Astrocyte of the cerebellum (primary cell): ENCODE data around the gene PMEPA1.

Source experiments
- DNase-seq: peaks from one replicate; pipeline ENCODE4 v3.0.0-alpha.2; 2011; ENCODE audit warnings: low read depth
- H3K4me3 ChIP-seq: 2 replicates; pipeline ENCODE4 v1.5.1; 2011; ENCODE audit warnings: mild to moderate bottlenecking, low read depth, low read length, moderate library complexity
- CTCF ChIP-seq: IDR thresholded peaks from 2 replicates; pipeline ENCODE4 v1.5.1; 2012; ENCODE audit warnings: low read length, low read depth, moderate library complexity, mild to moderate bottlenecking; ENCODE audit errors: missing control alignments
- in situ Hi-C: cut with HindIII; loops from 2 replicates; pipeline ENCODE4 v1.10.0; 2017; ENCODE audit warnings: low sequenced_read_pairs

Gene PMEPA1

GRCh38 chr20:57702521-57702920 lies 7.3 kb downstream of the PMEPA1 start:
- H3K4me3 ChIP-seq, result no peak overlapping the region
- in situ Hi-C loops, result no loop called here
- no peak for DNase-seq
- no peak for TF ChIP-seq CTCF

- no peak overlapping the region for H3K4me3 ChIP-seq
- in situ Hi-C loops, result no loop called here
- no peak for DNase-seq
- TF ChIP-seq CTCF, result no peak
Measured at GRCh38 chr20:57702091-57702490, 7.7 kb downstream of the PMEPA1 start.

GRCh38 chr20:57701651-57702050 lies 8.2 kb downstream of the PMEPA1 start:
- no peak overlapping the region for H3K4me3 ChIP-seq
- no peak for TF ChIP-seq CTCF
- in situ Hi-C loops, result no loop called here
- DNase-seq, result no peak

GRCh38 chr20:57701090-57701489 lies 8.7 kb downstream of the PMEPA1 start:
- in situ Hi-C loops, result no loop called here
- DNase-seq, result no peak
- TF ChIP-seq CTCF, result no peak
- H3K4me3 ChIP-seq, result no peak overlapping the region

- no peak for TF ChIP-seq CTCF
- DNase-seq, result no peak
- no peak overlapping the region for H3K4me3 ChIP-seq
- in situ Hi-C loops, result no loop called here
Measured at GRCh38 chr20:57699395-57699794, 10.4 kb downstream of the PMEPA1 start.

GRCh38 chr20:57698867-57699275 lies 10.9 kb downstream of the PMEPA1 start:
- in situ Hi-C loops, result no loop called here
- no peak for DNase-seq
- peak overlapping the region; percentile 14 for H3K4me3 ChIP-seq
- TF ChIP-seq CTCF, result no peak
